ENCODE results near the gene OGT. TPM values are rescaled to one million over a fixed set of nuclear protein-coding genes. Genes with fewer than 3 reads are reported as not detected.
"Not testable (repeated sequence)": the region's sequence is repeated elsewhere in the genome, so short reads cannot be mapped to it uniquely, and the experiment has no call there.

OGT gene
- total and polyA plus RNA-seq, 2 donors from 2014 or later: 32.2 to 147 TPM

DNA sequence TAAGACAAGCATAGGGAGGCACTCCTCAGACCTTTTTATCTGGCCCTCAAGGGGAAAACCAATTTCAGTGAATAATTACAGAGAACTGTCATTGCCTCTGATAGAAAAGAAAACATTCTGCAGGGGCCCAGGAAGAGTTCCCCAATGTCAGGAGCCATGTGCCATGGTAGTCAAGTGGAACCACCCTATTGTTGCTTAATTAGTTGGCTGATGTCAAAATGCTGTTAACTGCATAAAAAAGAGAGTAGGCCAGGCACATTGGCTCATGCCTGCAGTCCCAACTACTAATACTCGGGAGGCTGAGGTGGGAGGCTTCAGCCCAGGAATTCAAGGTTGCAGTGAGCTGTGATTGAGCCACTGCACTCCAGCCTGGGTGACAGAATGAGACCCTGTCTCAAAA lies 28.6 kb upstream of the OGT start:
- no peak for FAIRE-seq
- Histone ChIP-seq H3K27ac (ENCODE audit: low read depth in 2 of 2, low read length in 2 of 2) (no peak overlapping the region), H3K27me3 (ENCODE audit: control insufficient read depth, insufficient read depth, low read length) (no peaks in the 10 kb centered on the region), H3K4me1 (ENCODE audit: control insufficient read depth in 2 of 3, insufficient read depth in 2 of 3, low read depth in 1 of 3, low read length in 3 of 3) (no peaks in the 10 kb centered on the region), H3K4me3 (ENCODE audit: low read length in 3 of 3) (no peak overlapping the region), H3K9ac (ENCODE audit: low read length in 3 of 3) (no peak overlapping the region), H3K36me3 (ENCODE audit: control insufficient read depth in 2 of 3, insufficient read depth in 3 of 3, low read length in 3 of 3) (no peaks in the 10 kb centered on the region), H3K9me3 (ENCODE audit: control insufficient read depth in 2 of 3, insufficient read depth in 1 of 3, low read length in 3 of 3) (no peaks in the 10 kb centered on the region)
- intact Hi-C loops (cut with DNase I): no loop called here
- TF ChIP-seq, protein P1, sequence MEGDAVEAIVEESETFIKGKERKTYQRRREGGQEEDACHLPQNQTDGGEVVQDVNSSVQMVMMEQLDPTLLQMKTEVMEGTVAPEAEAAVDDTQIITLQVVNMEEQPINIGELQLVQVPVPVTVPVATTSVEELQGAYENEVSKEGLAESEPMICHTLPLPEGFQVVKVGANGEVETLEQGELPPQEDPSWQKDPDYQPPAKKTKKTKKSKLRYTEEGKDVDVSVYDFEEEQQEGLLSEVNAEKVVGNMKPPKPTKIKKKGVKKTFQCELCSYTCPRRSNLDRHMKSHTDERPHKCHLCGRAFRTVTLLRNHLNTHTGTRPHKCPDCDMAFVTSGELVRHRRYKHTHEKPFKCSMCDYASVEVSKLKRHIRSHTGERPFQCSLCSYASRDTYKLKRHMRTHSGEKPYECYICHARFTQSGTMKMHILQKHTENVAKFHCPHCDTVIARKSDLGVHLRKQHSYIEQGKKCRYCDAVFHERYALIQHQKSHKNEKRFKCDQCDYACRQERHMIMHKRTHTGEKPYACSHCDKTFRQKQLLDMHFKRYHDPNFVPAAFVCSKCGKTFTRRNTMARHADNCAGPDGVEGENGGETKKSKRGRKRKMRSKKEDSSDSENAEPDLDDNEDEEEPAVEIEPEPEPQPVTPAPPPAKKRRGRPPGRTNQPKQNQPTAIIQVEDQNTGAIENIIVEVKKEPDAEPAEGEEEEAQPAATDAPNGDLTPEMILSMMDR (IDR thresholded peaks at IDR 0.05; ENCODE audit: borderline replicate concordance, extremely low read depth, insufficient read depth): no peak
- DNase-seq: no peak

DNA sequence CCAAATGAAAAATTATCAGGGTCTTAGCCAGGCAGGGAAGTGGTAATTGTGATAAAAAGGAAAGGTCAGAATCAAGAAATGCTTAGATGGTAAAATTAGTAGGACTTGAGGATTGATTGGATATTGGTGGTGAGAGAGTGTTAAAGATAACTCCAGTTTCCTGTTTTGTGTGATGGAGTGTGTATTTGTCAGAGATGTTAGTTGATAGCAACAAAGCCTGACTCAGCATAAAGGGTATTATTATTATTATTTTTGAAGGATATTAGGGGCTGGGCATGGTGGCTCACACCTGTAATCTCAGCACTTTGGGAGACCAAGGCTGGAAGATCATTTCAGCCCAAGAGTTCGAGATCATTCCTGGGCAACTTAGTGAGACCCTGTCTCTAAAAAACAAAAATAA lies 23.6 kb upstream of the OGT start:
- intact Hi-C loops (cut with DNase I): no loop called here
- H3K4me1 ChIP-seq (ENCODE audit: control insufficient read depth in 2 of 3, insufficient read depth in 2 of 3, low read depth in 1 of 3, low read length in 3 of 3): no peaks in the 10 kb centered on the region
- no peaks in the 10 kb centered on the region for H3K36me3 ChIP-seq (ENCODE audit: control insufficient read depth in 2 of 3, insufficient read depth in 3 of 3, low read length in 3 of 3)
- no peak for DNase-seq
- H3K9ac ChIP-seq (ENCODE audit: low read length in 3 of 3): no peak overlapping the region
- H3K9me3 ChIP-seq (ENCODE audit: control insufficient read depth in 2 of 3, insufficient read depth in 1 of 3, low read length in 3 of 3): no peaks in the 10 kb centered on the region
- no peaks in the 10 kb centered on the region for H3K27me3 ChIP-seq (ENCODE audit: control insufficient read depth, insufficient read depth, low read length)
- no peak overlapping the region for H3K27ac ChIP-seq (ENCODE audit: low read depth in 2 of 2, low read length in 2 of 2)
- H3K4me3 ChIP-seq (ENCODE audit: low read length in 3 of 3): no peak overlapping the region
- no peak for FAIRE-seq
- TF ChIP-seq, protein P1 (IDR thresholded peaks at IDR 0.05; ENCODE audit: borderline replicate concordance, extremely low read depth, insufficient read depth): no peak

DNA sequence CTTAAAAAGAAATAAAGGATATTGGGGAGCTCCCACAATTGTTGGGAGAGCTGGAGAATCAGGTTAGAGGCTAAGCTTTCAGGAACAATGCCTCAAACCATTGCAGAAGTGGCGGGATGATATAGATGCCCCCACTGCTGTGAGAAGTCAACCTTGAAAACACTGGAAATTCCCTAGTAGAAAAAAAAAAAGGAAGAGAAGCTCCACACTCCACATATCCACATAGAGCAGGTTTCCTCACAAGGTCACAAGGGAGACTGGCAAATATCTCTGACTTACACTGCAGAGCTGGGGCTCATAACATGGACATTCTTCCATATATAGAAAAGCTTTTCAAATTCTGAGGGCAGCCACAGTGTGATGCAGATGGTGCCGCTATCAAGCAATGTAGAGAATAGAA lies 22.7 kb upstream of the OGT start:
- DNase-seq: no peak
- FAIRE-seq: no peak

DNA sequence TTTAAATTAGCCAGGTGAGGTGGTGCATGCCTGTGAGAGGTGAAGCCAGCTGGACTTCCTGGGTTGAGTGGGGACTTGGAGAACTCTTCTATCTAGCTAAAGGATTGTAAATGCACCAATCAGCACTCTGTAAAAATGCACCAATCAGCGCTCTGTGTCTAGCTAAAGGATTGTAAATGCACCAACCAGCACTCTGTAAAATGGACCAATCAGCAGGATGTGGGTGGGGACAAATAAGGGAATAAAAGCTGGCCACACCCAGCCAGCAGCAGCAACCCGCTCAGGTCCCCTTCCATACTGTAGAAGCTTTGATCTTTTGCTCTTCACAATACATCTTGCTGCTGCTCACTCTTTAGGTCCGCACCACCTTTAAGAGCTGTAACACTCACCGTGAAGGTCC lies 19.2 kb upstream of the OGT start:
- H3K9me3 ChIP-seq (ENCODE audit: control insufficient read depth in 2 of 3, insufficient read depth in 1 of 3, low read length in 3 of 3); FAIRE-seq; DNase-seq; H3K36me3 ChIP-seq (ENCODE audit: control insufficient read depth in 2 of 3, insufficient read depth in 3 of 3, low read length in 3 of 3); H3K4me3 ChIP-seq (ENCODE audit: low read length in 3 of 3); H3K27me3 ChIP-seq (ENCODE audit: control insufficient read depth, insufficient read depth, low read length); H3K4me1 ChIP-seq (ENCODE audit: control insufficient read depth in 2 of 3, insufficient read depth in 2 of 3, low read depth in 1 of 3, low read length in 3 of 3); H3K9ac ChIP-seq (ENCODE audit: low read length in 3 of 3); H3K27ac ChIP-seq (ENCODE audit: low read depth in 2 of 2, low read length in 2 of 2); intact Hi-C loops (cut with DNase I): not testable (repeated sequence)

More for the DNA sequence above, 22.7 kb upstream of the OGT start:
- Histone ChIP-seq H3K9me3 (ENCODE audit: control insufficient read depth in 2 of 3, insufficient read depth in 1 of 3, low read length in 3 of 3) (no peaks in the 10 kb centered on the region), H3K27ac (ENCODE audit: low read depth in 2 of 2, low read length in 2 of 2) (no peak overlapping the region), H3K27me3 (ENCODE audit: control insufficient read depth, insufficient read depth, low read length) (no peaks in the 10 kb centered on the region), H3K4me3 (ENCODE audit: low read length in 3 of 3) (no peak overlapping the region), H3K9ac (ENCODE audit: low read length in 3 of 3) (no peak overlapping the region), H3K4me1 (ENCODE audit: control insufficient read depth in 2 of 3, insufficient read depth in 2 of 3, low read depth in 1 of 3, low read length in 3 of 3) (no peaks in the 10 kb centered on the region), H3K36me3 (ENCODE audit: control insufficient read depth in 2 of 3, insufficient read depth in 3 of 3, low read length in 3 of 3) (no peaks in the 10 kb centered on the region)
- TF ChIP-seq, protein P1 (IDR thresholded peaks at IDR 0.05; ENCODE audit: borderline replicate concordance, extremely low read depth, insufficient read depth): no peak
- intact Hi-C loops (cut with DNase I): no loop called here

Measured in kidney (tissue), 14 donors.